Transverse colon (tissue), 4 donors: ENCODE measurements around the gene ARFGAP1. TPM values are rescaled to one million over a fixed set of nuclear protein-coding genes. Genes with fewer than 3 reads are reported as not detected.
"Not testable (repeated sequence)": the region's sequence is repeated elsewhere in the genome, so short reads cannot be mapped to it uniquely, and the experiment has no call there.

Experiments used
- DNase-seq: peaks from one replicate; pipeline ENCODE4 v3.0.0-alpha.2; 2019
- H3K27ac ChIP-seq, 4 donors: fragments of 200-600 bp; sonication (generic); 2 replicates each; pipeline ENCODE4 v1.5.1; 2016 to 2018; ENCODE audit warnings: inconsistent platforms in 4 of 4
- H3K27me3 ChIP-seq: fragments of 200-600 bp; sonication (generic); 2 replicates; pipeline ENCODE4 v1.5.1; 2017; ENCODE audit warnings: inconsistent platforms
- H3K36me3 ChIP-seq, 4 donors: fragments of 200-600 bp; sonication (generic); 2 replicates each; pipeline ENCODE4 v1.5.1; 2017 to 2019; ENCODE audit warnings: inconsistent platforms in 4 of 4
- H3K4me1 ChIP-seq, 4 donors: fragments of 200-600 bp; sonication (generic); 2 replicates each; pipeline ENCODE4 v1.5.1; 2017 to 2020; ENCODE audit warnings: inconsistent platforms in 4 of 4
- H3K4me3 ChIP-seq, 4 donors: fragments of 200-600 bp; sonication (generic); 1 replicate in 1 of 4; 2 replicates in 3 of 4; pipeline versions ENCODE4 v1.5.1 to v1.6.1; 2017 to 2019; ENCODE audit warnings: inconsistent platforms in 4 of 4
- H3K9me3 ChIP-seq, 2 donors: fragments of 200-600 bp; sonication (generic); 2 replicates each; pipeline ENCODE4 v1.5.1; 2017 to 2019; ENCODE audit warnings: inconsistent platforms in 2 of 2
- CTCF ChIP-seq, 5 experiments: fragments of 200-600 bp in 3 of 5; fragments of 450-650 bp in 2 of 5; sonication (generic) in 3 of 5; IDR thresholded peaks; 1 replicate in 2 of 5; 2 replicates in 3 of 5; pipeline ENCODE4 v1.5.1; 2016 to 2017; ENCODE audit warnings: antibody characterized with exemption in 5 of 5, inconsistent platforms in 3 of 5, mild to moderate bottlenecking in 2 of 5, moderate library complexity in 1 of 5
- EP300 ChIP-seq: sonication (generic); formaldehyde crosslinking; IDR thresholded peaks from one replicate; pipeline ENCODE4 v1.6.1; 2017; ENCODE audit warnings: antibody characterized with exemption, low read depth
- POLR2A ChIP-seq: fragments of 450-650 bp; IDR thresholded peaks from one replicate; pipeline ENCODE4 v1.6.1; 2016; ENCODE audit warnings: antibody characterized with exemption, mild to moderate bottlenecking, moderate library complexity
- POLR2AphosphoS5 ChIP-seq, 3 donors: sonication (generic); formaldehyde crosslinking; IDR thresholded peaks; one replicate each; pipeline ENCODE4 v1.6.1; 2016; ENCODE audit warnings: antibody characterized with exemption in 3 of 3
- WGBS, 2 donors: methylation state at CpG; one replicate each; pipeline ENCODE4 v1.1.5; 2018; ENCODE audit warnings: low coverage in 1 of 2; 5-methylcytosine and 5-hydroxymethylcytosine counted together
- in situ Hi-C, 4 donors: fragments of 200-750 bp; cut with MboI; loops; one replicate each; pipeline versions ENCODE4 v1.15.0 to v1.15.1; 2017; ENCODE audit warnings: low sequenced_read_pairs in 3 of 4, low pct_ligation_motif_present in 1 of 4, low pct_unique_long_range_greater_than_20kb in 1 of 4
- intact Hi-C: fragments of 100-400 bp; cut with DNase I; formaldehyde crosslinking; loops from one replicate; pipeline ENCODE4 v1.15.1; 2023; ENCODE audit warnings: low total_unique reads
- total RNA-seq, 4 donors: library from RNA; depleted of rRNA; stranded (reverse); fragments of >200 nt; gene quantifications; one replicate each; pipeline ENCODE4 v1.1.0, GENCODE V29; 2016

Gene ARFGAP1
- total RNA-seq, 4 donors from 2014 or later = 43.8 to 200 (median 74.8) TPM

DNA sequence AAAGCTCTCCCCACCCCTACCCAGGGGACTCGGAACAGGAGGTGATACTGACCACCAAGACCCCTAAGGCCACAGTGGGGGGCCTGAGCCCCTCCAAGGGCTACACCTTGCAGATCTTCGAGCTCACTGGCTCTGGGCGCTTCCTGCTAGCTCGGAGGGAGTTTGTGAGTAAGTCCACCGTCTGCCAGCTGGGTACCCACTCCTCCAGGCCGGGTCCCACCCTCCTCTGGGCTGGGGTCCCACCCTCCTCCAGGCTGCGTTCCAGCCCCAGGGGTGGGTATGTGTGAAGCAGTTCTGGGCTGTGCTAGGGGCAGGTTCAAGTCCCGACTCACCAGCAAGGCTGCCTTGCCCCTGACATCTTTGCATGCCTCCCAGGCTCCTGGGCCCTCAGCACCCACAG lies 32.8 kb downstream of the ARFGAP1 start:
- peaks cover 68% of the 10 kb centered on the region for H3K27me3 ChIP-seq
- no peaks in the 10 kb centered on the region for H3K9me3 ChIP-seq
- no peak for DNase-seq
- H3K36me3 ChIP-seq = no peaks in the 10 kb centered on the region
- H3K4me3 ChIP-seq = no peak overlapping the region
- in situ Hi-C loops = no loop called here
- TF ChIP-seq EP300 (no peak), CTCF (IDR thresholded peaks at IDR 0.05) (no peak), POLR2AphosphoS5 (IDR thresholded peaks at IDR 0.05) (no peak)
- H3K4me1 ChIP-seq = no peaks in the 10 kb centered on the region
- WGBS, 2 donors = 50% methylated on average over 1 of the region's 8 CpGs; no CpG with 5 or more reads in 1 of the 2 donors
- intact Hi-C loops = no loop called here
- no peak overlapping the region for H3K27ac ChIP-seq

DNA sequence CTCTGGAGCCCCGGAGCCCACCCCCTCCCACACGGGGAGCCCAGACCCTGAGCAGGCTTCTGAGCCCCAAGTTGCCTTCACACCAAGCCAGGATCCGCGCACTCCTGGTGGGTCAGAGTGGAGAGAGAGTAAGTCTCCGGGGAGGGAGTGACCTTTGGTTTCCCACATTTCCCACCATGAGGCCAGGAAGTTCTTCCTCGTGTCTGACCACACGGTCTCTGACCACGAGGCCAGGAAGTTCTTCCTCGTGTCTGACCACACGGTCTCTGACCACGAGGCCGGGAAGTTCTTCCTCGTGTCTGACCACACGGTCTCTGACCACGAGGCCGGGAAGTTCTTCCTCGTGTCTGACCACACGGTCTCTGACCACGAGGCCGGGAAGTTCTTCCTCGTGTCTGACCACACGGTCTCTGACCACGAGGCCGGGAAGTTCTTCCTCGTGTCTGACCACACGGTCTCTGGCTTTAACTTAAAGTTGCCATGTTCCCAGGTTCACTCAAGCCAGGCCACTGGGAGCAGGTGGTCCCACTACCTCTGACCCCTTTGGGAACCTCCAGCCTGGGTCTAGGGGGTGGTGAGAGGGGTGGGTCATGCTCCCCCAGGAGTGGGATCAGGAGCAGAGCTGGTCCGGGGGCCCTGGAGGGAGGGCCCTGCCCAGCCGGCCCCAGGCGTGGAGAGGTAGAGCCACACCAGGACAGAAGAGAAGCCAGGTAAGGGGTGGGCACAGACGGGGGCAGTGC lies 33.5 kb downstream of the ARFGAP1 start:
- H3K27me3 ChIP-seq = peaks cover 61% of the 10 kb centered on the region
- intact Hi-C loops, in situ Hi-C loops: not testable (repeated sequence)

GRCh38 chr20:63306673-63307537 lies 34.3 kb downstream of the ARFGAP1 start:
- H3K4me3 ChIP-seq = no peak overlapping the region
- H3K27ac ChIP-seq = no peak overlapping the region
- TF ChIP-seq POLR2AphosphoS5 (IDR thresholded peaks at IDR 0.05) (no peak), CTCF (IDR thresholded peaks at IDR 0.05) (no peak), EP300 (no peak), POLR2A (no peak)
- DNase-seq = no peak
- peaks cover 56% of the 10 kb centered on the region for H3K27me3 ChIP-seq
- in situ Hi-C loops (no loop called here), intact Hi-C loops (no loop called here)
- H3K4me1 ChIP-seq = no peaks in the 10 kb centered on the region
- no peaks in the 10 kb centered on the region for H3K9me3 ChIP-seq
- 84% methylated on average over 5 to 25 of the region's 35 CpGs for WGBS, 2 donors
- H3K36me3 ChIP-seq = no peaks in the 10 kb centered on the region

More for the DNA sequence above, 33.5 kb downstream of the ARFGAP1 start:
- not testable (repeated sequence) for DNase-seq, H3K4me1 ChIP-seq, H3K9me3 ChIP-seq, H3K36me3 ChIP-seq, H3K4me3 ChIP-seq, H3K27ac ChIP-seq
- 74% methylated on average over 27 of the region's 30 CpGs; no CpG with 5 or more reads in 1 of the 2 donors for WGBS, 2 donors

DNA sequence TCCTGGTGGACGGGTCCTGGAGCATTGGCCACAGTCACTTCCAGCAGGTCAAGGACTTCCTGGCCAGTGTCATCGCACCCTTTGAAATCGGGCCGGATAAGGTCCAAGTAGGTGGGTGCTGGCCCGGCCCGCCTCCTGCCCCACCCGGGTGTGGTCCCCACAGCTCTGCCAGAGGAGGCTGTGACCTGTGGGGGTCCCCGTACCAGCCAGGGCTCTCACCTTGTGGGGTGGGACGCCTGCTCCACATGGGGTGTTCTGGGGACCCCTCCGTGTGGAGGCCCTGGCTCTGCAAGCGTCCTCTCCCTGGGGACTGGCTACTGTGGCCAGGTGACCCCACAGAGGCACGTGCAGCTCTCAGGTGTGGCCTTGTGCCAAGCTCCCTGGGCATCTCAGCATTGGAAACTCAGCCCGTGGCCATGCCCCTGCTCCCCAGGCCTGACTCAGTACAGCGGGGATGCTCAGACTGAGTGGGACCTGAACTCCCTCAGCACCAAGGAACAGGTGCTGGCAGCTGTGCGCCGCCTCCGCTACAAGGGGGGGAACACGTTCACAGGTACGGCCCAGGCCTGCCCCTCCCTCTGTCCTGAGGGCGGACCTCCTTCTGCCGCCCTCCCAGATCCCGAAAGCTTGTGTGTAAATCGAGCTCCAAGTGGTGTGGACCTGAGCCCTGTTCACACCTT lies 35.1 kb downstream of the ARFGAP1 start:
- Histone ChIP-seq H3K4me3 (no peak overlapping the region), H3K27me3 (peaks cover 56% of the 10 kb centered on the region), H3K36me3 (no peaks in the 10 kb centered on the region), H3K27ac (no peak overlapping the region), H3K9me3 (no peaks in the 10 kb centered on the region), H3K4me1 (no peaks in the 10 kb centered on the region)
- TF ChIP-seq POLR2AphosphoS5 (IDR thresholded peaks at IDR 0.05) = no peak
- TF ChIP-seq EP300 = no peak
- TF ChIP-seq POLR2A = no peak
- TF ChIP-seq CTCF (IDR thresholded peaks at IDR 0.05) = no peak
- in situ Hi-C loops (no loop called here), intact Hi-C loops (no loop called here)
- DNase-seq = no peak
- WGBS, 2 donors = 60 to 67% methylated on average over 1 to 17 of the region's 23 CpGs
